GM21367 (cell line): ENCODE measurements around the gene RASA3.
"Not testable (repeated sequence)": the region's sequence is repeated elsewhere in the genome, so short reads cannot be mapped to it uniquely, and the experiment has no call there.

Experiments used
- ATAC-seq: cut with Tn5 transposase; IDR thresholded peaks from one replicate; pipeline ENCODE4 v1.9.1; 2021; ENCODE audit not compliant: unreplicated experiment

The RASA3 gene

DNA sequence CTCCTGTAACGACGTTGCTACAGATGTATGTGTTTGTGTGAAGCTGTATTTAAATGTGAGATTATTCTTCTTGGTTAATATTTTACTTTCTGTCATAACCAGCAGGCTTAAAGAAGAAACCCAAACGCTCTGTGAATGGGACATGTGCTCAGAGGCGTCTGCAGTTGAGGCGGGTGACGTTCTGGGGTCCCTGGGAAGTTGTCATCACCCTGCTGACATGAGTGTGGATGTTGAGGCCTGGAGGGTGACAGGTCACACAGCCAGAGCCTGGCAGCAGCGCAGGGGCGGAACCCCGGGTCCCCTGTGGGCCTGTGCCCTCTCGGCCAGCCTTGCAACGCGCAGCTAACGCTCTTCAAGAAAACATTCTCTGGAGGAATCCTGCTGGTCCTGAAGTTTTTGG, 16.6 kb downstream of the RASA3 start:
- ATAC-seq: no peak

DNA sequence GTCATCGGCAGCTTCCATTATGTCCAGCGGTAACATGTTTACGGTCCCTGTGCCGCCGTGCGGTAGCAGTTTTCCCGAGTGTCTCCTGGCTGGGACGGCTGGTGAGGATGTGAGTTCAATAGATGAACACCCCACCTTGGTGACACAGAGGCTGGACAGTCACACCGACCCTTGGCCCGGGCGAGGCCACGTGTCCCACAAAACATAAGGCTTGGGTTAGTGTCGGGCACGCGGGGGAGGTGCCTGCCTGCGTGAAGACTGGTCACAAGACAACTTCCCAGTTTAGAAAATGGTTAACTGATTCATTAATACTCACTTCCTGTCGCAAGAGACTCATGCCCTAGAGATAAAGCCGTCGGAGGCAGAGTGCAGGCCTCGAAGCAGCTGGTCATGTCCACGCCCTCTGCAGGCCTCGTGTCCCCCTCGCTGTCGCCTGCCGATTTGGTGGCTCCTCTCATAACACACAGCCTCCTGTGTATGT, 17.2 kb downstream of the RASA3 start:
- ATAC-seq: no peak

DNA sequence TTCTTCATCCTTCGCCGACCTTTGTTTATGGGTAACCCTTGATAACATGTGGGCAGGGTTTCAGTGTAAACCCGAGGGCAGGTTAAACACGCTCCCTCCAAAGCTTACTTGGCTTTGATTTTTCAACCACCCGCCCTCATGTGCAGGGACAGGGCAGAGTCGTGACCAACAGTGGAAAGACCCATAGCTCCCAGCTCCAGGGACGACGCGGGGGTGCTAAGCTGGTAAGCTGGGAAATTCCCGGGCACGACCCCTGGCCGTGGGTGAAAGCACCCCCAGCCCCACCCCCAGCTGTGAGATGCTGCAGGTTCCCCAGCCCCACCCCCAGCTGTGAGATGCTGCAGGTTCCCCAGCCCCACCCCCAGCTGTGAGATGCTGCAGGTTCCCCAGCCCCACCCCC, 17.8 kb downstream of the RASA3 start:
- ATAC-seq: not testable (repeated sequence)

DNA sequence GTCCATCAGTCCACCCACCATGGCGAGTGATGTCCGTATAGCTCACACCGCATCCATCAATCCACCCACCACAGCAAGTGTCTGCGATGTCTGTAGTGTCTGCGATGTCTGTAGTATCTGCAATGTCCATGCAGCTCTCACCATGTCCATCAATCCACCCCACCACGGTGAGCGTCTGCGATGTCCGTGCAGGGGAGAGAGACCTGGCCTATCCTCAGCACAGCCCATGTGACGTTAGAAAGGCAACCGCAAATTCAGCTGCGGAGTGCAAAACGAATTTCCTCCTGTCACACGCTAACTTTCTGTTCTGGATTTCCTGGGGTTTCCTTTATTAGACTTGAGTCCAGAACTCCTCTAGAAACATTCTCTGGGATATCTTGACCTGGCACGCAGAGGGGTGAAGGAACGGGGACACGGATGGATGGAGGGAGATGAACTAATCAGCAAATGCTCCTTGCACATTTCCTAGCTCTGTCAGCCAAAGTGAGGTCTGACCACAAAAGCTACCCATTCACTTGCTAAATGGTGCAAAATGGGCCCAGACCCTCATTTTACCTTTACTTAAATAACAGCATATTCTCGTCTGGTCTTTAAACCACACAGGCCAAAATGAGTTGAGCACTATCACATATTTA, 18.3 kb downstream of the RASA3 start:
- ATAC-seq: no peak

DNA sequence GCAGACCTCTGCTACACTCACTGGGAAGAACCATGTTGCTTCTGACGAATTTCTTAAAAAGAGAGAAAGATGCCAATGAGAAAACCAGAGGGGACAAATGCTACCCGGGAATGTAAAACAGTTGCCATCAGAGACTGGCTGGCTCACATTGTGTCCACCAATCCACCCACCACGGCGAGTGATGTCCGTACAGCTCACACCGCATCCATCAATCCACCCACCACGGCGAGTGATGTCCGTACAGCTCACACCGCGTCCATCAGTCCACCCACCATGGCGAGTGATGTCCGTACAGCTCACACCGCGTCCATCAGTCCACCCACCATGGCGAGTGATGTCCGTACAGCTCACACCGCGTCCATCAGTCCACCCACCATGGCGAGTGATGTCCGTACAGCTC, 19.0 kb downstream of the RASA3 start:
- ATAC-seq: not testable (repeated sequence)

DNA sequence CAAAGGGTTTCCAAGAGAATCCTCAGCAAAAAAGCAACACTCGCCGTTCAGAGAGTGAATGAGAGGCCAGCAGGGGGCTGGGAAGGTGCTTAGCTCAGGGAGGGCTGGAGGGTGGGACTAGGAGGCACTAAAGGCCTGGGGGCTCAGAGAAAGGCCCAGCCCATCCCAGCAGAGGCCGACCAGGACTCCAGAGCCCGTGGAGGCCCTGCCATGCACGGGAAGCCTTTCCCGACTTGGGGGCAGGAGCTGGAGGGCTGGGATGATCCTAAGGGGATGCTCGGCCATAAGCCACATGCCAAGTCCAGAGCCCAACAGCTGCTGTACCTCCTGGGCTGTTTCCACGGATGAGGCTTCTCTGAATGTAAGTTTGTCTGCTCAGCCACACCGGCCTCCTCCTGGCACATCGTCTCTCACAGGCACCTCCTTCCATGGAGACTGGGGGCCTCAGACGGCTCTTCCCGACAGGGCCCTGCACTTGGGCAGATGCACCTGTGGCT, 19.5 kb downstream of the RASA3 start:
- ATAC-seq: no peak

DNA sequence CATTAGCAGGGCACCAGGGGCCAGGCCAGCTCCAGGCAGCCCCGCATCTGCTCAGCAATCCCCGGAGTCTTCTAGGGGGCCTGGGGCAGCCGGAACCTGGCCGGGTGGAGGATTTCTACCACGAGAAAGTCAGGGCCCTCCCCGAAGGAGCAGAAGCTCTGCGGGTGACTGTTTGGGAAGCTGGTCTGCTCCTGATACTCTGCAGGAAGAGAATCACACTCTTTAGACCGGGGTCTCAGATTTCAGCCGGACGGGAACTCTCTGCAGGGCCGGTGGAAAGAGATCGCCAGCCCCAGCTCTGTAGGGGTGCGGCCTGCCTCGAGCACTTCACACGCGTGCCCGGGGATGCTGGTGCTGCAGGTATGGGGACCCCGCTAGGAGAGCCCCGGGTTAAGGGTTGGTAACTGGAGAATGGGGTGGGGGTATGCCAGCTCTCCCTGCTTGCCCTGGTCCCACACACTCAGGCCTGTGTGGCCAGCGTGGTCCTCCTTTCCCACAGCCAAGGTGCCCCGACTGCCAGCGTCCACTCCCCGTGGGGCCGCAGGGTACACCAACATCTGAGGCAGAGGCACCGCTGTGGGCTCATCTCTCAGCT, 20.1 kb downstream of the RASA3 start:
- no peak for ATAC-seq

DNA sequence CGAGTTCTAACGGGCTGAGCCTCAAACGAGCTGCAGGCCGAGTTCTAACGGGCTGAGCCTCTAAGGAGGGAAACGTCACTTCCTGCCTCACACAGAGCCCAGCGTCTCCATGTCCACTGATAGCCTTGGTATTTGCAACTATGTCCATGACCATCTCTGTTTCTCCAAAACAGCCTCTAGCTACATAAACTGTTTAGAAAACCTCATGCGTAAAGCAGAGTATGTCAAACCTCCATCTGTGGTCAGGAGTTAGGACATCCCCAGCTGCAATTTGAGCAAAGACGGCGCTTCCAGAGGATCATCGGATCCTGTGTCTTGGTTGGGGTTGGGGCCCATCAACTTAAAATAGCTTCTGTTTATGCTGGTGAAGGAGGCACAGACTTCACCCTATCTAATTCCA, 20.8 kb downstream of the RASA3 start:
- ATAC-seq: no peak

DNA sequence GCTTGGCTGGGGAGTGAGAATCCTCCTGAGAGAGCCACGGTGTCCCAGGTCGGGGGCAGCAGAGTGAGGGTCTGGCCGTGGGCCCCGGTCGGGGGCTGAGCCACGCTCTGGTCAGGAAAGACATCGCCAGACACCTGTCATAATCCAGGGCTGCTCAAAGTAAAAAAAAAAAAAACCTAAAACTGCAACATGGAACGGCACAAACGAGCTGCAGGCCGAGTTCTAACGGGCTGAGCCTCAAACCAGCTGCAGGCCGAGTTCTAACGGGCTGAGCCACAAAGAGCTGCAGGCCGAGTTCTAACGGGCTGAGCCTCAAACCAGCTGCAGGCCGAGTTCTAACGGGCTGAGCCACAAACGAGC, 21.6 kb downstream of the RASA3 start:
- ATAC-seq: not testable (repeated sequence)

DNA sequence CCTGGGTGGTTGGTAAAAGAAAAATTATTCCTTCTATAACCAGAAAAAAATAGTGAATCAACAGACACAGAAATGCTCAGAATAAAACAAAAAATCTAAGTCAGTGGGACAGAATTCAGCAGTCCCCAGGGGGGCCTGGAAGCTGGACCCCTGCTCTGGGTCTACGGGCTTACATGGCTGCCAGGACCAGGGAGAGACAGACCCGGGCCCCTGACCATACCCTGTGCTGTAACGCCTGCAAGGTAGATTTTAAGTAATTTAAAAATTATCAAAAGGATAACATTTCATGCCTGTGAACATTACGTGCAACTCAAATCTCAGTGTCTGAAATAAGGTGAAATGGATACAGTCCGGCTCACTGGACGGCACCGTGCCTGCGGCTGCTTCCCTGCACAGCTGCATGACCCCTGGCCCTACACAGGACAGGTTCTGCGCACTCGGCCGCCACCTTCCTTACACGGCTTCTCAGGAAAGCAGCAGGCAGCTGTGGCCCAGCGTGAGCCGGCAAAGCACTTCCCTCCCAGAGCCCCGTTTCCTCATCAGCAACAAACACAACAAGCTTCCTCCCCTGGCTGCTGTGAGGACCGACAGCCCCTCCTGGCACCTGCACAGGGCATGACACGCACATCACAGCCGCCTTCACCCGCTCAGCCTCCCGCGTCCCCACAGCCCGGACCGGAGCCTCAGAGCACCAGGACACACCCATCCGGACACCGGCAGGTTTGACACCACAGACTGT, 22.2 kb downstream of the RASA3 start:
- no peak for ATAC-seq

DNA sequence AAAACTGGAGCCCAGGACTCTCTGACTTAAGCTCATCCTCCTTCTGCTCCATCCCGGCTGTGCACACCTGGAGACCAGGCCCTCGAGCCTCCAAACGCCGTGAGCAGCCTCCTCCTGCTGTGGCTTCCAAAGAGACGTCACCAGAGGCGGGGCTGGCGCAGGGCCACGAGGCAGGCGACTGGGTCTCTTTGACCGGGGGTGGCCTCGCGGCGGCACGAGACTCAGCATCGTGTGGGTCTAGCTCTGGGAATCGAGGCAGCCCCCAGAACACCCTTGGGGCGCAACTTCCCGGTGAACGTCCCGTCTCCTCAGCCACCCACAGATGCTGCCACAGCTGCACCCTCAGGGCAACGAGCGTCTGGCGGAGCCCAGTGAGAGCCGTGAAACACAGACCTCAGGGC, 22.8 kb downstream of the RASA3 start:
- no peak for ATAC-seq

DNA sequence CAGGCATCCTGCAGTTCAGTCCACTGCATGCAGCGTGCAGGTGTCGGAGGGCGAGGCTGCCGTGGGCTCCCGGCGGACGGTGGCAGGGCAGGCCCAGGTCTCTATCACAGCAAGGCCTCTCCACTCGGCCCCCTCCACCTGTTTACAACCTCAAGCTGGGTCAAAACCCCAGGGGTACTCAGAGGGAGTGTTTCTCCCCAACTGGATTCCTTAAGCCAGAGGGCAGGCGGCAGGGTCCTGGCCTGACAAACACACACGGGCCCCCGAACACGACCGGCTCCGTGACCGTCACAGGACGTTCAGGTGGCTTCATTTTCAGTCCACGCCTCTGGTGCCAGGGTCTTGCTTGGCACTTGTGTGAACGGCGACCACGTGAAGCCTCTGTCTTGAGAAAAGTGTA, 23.5 kb downstream of the RASA3 start:
- ATAC-seq: no peak

DNA sequence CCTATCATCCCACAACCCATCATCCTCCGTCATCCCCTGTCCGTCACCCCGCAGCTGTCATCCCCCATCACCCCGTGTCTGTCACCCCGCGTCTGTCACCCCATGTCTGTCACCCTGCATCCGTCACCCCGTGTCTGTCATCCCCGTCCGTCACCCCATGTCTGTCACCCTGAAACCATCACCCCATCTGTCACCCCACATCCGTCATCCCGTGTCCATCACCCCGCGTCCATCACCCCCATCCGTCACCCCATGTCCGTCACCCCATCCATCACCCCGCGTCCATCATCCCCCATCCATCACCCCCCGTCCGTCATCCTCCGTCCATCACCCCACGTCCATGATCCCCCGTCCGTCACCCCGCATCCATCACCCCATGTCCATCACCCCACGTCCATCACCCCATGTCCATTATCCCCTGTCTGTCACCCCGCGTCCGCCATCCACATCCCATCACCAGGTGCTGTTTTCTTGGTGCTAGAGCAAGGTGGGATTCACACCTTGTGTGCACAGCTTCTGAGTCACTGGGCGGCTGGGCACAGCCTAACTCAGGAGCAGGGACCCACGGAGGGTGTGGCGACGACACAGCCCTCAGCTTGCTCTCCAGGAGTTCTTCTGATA, 24.2 kb downstream of the RASA3 start:
- ATAC-seq: no peak

DNA sequence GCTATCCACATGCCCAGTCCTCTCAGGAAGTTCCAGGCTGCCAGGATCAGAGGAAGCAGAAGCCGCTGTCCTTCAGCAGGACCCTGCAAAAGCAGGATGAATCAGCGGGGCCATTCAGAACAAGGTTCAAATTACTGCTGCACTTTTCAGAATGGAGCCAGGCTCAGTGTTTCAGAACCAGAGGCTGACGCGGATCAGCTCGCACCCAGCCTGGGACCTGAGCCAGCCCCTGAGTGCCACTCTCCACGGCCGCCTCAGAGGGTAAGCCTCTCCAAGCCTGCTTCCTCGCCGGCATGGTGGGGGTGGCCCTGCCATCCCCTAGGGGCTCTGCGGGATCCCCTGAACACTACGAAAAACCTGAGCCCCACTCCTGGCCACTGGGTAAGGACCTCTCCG, 24.7 kb downstream of the RASA3 start:
- ATAC-seq: no peak

DNA sequence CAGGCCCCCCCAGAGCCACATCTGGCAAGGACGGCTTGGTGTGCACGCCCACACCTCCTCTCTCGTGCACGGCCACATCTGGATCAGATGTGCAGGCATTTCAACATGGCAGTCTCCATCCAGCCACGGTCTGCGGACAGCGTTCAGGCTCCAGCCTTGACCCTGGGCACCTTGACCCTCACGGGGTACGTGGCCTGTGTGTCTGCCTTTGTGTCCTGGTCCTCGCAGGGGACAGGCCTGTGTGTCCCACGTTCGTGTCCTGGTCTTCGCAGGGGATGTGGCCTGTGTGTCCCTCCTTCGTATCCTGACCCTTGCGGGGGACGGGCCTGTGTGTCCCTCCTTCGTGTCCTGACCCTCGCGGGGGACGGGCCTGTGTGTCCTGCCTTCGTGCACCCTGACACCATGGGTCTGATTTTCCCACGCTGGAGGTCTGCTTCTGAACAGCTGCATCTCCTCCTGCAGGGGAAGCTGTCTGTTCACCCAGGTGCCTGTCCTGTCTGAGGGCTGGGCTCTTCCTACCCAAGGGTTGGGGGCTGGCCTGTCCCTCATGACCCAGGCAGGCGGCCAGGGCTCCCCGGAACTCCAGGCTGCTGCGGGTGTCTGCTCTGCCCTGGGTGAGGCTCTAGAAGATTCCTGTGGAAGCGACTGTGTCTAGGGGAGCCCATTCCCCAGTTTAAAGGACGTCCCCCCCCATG, 25.3 kb downstream of the RASA3 start:
- no peak for ATAC-seq

DNA sequence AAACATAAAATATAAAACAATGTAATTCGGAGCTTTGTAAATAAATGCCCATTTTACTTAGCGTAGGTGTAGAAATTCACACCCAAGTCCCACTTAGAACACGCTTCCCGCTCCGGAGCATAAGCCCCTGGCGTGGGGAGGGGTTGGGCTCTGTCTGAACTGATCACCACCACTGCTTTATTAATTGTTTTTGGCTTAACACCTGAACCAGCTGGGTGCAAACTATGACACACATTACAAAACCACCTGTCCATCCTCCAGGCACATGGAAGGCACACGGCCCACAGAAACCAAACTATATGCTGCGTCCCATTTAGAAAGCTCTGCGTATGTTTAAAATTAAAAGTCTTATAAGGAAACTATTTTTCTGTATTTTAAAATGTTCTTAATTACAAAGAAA, 25.9 kb downstream of the RASA3 start:
- ATAC-seq: no peak

DNA sequence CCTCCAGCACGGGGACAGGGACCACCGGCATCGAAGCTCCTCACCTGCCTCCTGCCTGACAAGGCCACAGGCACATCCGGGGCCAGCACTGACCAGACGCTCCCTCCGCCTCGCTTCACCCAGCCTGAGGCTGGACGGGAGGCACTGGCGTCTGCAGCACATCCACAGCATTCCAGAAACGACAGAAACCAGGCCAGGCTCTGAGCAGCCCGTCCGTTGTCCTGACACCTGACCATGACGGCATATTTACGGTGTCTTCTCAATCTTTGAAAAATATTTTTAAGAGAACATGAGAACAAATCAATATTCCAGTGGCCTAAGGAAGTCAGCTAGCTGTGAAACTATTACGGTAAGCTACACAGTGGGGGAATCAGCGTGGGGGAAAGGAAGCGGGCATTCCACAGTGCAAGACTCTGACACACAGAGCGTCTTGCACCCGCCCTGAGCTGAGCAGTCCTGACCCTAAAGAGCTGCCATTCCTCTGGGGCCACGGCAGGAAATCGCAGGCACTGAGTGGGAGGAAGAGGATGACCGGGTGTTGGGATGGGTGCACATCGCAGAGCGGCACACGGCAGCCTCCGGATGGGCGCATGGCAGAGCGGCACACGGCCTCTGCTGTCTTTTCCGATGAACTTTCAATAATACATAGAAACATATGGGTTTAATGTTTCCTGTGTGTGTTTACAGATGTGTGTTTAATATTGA, 26.8 kb downstream of the RASA3 start:
- ATAC-seq: no peak

DNA sequence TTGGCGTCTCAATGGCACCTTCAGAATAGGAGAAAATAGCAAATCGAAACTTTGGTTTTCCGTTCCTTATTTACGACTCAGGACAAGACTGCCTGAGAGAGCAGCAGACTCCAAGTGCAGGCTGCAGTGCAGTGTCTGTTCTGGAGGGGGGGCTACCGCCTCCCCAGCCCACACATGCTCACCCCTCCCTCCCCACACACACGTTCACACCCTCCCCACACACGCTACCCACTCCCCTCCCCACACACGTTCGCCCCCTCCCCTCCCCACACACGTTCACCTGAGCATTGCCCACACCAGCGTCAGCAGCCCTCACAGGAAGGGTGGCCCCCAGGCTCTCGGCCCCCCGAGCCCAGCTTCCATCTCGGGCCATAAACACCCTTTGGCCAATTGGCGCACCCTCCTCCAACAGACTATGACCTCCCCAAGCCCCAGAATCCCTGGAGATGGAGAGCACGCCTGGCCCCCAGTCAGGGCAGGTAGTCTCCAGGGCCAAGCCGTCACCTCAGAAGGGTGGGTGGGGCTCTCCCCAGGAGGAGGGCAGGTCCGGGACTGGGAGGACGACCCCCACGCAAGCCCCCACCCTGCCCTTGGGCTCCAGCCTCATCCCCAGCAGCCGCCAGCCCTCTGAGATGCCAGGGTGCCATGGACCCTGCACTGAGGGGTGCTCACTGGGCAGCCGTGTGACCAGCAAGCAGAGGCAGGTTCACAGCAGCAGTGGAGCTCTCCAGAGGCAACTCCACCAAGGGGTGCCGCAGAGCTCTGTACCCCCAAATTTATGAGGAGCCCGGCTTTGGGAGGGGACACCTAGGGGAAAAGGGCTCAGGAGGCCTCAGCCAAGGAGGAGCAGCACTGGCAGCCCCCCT, 27.5 kb downstream of the RASA3 start:
- ATAC-seq: no peak

DNA sequence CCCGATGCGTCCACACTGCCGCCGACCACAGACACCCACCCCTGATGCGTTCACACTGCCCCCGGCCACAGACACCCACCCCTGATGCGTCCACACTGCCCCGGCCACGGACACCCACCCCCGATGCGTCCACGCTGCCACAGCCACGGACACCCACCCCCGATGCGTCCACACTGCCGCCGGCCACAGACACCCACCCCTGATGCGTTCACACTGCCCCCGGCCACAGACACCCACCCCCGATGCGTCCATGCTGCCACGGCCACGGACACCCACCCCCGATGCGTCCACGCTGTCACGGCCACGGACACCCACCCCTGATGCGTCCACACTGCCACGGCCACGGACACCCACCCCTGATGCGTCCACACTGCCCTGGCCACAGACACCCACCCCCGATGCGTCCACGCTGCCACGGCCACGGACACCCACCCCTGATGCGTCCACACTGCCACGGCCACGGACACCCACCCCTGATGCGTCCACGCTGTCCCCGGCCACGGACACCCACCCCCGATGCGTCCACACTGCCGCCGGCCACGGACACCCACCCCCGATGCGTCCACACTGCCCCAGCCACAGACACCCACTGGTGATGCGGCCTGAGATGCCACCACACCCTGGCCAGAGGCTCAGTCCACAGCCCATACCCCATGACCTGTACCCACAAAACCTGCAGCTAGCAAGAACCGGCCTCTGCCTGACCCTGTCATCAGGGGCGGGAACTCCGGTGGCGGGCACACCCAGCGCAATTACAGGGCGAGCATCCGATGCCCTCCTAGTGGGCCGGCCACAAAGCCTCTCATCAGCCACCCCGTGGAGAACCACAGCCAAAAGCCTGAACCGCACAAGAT, 28.4 kb downstream of the RASA3 start:
- ATAC-seq: no peak
